Forelimb muscle (tissue), 1 donor: ENCODE data around the gene GPR108. TPM values are rescaled to one million over a fixed set of nuclear protein-coding genes. Genes with fewer than 3 reads are reported as not detected.
"Not testable (repeated sequence)": the region's sequence is repeated elsewhere in the genome, so short reads cannot be mapped to it uniquely, and the experiment has no call there.

Source experiments
- DNase-seq: peaks from one replicate; pipeline ENCODE4 v3.0.0-alpha.2; 2013; ENCODE audit warnings: low read depth
- polyA plus RNA-seq: library from polyadenylated mRNA; unstranded; fragments of 120-200 nt; gene quantifications from one replicate; pipeline ENCODE4 v1.2.1, GENCODE V29; 2013; ENCODE audit not compliant: insufficient read length

The GPR108 gene
- polyA plus RNA-seq, 1 donor: 28.3 TPM

DNA sequence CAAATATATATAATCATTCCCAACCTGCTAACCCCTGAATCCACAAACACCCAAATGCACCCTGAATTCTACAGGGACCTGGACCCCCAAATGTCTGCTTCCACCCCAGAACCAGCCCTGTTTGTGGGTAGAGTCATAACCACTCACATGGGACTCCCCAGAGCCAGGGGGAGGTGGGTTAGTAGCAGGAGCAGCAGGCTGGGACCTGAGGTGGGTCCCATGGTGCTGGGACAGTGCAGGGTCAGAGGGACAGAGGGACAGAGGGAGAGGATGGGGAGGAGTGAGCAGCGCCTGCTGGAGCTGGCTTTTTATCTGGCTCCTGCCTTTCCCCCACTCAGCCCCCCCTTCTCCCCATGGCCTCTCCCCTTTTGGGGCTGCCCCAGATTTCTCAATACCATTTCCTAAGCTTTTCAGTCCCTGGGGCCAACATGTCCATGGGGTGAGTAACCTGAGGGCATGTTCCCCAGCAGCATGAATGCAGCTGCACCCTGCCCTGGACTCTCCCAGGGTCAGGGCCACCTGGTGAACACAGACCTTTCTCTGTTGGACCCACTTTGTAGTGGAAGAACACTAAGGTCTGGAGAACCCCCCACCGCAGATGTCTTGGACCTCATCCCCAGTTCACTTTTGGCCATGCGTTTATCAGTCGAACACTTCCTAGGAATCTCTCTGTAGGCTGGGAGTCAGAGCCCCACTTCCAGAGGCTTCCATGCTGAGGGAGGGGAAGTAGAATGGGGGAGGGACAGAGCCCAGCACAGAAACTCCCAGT lies 16.8 kb downstream of the GPR108 start, which contains the start of gene C3:
TSS of gene C3 (minus strand) at position 282 of the 769 bp plus-strand sequence. CDS start at position 221, 61 bp downstream.
- DNase-seq: no peak

DNA sequence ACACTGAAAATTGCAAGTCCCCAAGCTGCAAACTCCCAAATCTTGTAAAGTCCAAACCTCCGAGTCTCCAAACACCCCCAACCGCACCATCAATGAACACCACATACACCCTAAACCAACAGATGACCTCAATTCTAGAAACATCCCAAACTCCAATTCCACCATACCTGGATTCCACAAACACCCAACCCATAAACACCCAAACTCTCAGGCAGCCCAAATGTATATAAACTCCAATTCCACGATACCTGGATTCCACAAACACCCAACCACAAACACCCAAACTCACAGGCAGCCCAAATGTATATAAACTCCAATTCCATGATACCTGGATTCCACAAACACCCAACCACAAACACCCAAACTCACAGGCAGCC lies 17.4 kb downstream of the GPR108 start:
- no peak for DNase-seq

DNA sequence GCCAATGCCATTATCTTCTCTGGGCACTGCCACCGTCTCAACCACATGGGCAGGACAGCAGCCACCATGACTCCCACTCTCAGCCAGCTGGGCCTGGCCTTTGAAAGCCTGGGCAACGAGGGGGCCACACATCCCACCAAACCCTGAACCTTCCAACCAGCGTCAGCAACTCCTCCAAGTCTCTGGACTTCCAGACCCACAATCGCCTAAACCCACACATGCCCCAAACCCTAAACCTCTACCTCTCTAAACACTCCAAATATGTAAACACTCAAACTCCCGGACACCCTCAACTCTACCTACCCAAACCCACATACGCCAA lies 17.9 kb downstream of the GPR108 start:
- no peak for DNase-seq

DNA sequence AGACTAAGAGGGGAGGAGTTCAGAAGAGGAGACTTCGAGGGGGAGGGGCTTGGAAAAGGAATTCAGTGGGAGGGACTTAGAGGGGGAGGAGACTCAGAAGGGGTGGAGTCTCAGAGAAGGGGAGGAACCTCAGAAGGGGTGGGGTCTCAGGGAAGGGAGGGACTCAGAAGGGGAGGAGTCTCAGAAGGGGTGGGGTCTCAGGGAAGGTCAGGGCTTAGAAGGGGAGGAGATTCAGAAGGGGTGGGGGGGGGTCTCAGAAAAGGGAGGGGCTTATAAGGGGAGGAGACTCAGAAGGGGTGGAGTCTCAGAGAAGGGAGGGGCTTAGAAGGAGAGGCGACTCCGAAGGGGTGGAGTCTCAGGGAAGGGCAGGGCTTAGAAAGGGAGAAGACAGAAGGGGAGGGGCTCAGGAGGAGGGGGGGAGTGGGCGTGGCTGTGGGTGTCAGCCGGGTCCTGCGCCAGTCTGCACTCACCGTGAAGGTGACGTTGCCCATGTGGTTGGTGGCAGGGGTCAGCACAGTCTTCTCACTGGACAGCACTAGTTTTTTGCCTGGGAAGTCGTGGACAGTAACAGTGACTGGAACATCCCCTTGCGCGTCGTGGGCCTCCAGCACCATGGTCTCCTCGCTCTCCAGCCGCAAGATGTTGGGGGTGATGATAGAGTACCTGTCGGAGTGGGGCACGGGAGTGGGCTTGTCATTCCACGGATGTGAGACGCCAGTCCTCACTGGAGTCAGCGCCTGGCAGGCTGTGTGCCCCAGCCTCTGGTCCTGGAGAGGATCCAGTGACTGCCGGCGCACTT lies 18.4 kb downstream of the GPR108 start:
- DNase-seq: no peak

DNA sequence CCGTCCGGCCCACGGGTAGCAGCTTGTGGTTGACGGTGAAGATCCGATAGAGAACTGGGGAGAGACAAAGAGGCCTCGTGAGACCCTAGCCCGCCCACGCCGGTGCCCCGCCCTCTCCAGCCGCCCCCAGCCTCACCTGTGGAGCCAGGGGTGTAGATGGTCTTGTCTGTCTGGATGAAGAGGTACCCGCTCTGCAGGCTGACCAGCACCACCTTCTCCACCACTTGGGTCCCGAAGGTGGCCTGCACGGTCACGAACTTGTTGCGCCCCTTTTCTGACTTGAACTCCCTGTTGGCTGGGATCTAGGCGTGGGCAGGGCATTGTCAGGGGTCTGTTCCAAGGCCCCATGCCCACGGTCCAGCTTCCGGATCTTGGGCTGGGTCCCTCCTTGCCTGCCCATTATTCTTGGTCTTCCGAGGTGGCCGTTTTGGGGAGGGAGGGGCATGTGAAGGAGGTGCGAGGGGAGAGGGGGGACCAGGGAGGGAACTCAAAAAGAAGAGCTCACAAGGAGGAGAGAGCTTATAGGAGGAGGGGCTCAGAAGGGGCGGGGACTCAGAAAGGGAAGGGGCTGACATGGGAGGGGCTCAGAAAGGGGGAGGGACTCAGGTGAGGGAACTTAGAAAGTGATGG lies 19.2 kb downstream of the GPR108 start:
- no peak for DNase-seq

DNA sequence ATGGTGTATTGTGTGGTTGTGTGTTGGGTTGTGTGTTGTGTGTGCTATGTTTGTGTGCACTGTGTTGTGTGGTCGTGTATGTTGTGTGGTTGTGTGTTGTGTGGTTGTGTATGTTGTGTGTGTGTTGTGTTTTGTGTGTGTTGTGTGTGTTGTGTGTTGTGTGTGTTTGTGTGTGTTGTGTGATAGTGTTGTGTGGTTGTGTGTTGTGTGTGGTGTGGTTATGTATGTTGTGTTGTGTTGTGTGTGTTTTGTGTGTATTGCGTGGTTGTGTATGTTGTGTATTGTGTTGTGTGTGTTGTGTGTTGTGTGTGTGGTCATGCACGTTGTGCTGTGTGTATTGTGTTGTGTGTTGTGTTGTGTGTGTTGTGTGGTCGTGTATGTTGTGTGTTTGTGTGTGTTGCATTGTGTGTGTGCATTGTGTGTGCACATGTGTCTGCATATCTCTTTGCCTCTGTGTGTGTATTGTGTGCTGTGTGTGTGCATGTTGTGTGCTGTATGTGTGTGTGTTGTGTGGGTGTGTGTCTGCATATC lies 19.9 kb downstream of the GPR108 start:
- no peak for DNase-seq

DNA sequence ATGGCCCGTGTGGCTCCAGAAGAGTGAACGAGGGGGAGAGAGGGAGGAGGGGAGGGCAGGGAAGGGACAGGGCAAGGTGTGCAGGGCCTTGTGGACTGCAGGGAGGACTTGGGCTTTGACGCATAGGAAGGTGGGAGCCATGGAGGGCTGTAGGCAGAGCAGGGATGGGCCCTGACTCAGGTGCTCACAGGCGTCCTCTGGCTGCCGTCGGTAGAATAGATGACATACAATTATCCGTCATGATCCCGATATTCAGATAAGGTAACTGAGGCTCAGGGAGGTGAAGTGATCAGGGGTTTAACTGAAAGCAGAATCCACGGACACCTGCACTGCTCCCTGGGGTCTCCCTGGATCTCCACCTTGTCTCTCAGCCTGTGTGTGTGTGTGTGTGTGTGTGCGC lies 20.3 kb downstream of the GPR108 start:
- DNase-seq: no peak

DNA sequence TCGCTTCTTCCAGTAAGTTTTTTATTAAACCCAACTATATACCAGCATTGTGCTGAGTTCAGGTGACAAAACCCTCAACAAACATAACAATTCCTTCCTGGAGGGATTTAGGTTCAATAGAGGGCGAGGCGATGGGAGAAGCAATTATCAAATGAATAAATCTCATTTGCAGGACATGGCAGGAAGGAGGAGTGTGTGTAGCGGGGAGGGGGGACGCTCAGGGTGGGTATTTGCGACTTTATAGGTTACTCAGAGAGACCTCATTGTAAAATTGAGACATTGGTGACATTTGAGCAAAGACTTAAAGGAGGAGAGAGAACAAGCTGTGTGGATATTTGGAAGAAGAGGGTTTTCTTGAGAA lies 20.8 kb downstream of the GPR108 start:
- no peak for DNase-seq

DNA sequence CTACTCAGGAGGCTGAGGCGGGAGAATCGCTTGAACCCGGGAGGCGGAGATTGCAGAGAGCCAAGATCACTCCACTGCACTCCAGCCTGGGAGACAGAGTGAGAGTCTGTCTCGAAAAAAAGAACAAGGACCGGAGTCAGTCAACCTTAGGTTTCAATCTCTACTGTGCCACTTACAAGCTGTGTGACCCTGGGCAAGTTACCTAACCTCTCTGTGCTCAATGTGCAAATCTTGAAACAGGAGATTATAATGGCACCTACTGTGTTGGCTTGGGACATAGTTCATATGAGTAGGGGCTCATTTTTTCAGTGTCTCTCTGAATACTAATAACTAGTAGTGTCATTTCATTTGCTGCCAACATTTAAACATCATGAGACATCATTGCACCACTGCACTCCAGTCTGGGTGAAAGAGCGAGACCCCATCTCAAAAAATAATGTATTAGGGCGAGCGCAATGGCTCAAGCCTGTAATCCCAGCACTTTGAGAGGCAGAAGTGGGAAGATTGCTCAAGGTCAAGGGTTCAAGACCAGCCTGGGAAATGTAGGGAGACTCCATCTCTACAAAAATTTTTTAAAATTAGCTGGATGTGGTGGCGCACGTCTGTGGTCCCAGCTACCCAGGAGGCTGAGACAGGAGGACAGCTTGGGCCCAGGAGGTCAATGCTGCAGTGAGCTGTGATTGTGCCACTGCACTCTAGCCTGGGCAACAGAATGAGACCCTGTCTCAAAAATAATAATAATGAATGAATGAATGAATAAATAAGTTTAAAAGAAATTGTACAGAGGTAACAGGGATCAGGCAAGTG lies 22.4 kb downstream of the GPR108 start:
- no peak for DNase-seq

DNA sequence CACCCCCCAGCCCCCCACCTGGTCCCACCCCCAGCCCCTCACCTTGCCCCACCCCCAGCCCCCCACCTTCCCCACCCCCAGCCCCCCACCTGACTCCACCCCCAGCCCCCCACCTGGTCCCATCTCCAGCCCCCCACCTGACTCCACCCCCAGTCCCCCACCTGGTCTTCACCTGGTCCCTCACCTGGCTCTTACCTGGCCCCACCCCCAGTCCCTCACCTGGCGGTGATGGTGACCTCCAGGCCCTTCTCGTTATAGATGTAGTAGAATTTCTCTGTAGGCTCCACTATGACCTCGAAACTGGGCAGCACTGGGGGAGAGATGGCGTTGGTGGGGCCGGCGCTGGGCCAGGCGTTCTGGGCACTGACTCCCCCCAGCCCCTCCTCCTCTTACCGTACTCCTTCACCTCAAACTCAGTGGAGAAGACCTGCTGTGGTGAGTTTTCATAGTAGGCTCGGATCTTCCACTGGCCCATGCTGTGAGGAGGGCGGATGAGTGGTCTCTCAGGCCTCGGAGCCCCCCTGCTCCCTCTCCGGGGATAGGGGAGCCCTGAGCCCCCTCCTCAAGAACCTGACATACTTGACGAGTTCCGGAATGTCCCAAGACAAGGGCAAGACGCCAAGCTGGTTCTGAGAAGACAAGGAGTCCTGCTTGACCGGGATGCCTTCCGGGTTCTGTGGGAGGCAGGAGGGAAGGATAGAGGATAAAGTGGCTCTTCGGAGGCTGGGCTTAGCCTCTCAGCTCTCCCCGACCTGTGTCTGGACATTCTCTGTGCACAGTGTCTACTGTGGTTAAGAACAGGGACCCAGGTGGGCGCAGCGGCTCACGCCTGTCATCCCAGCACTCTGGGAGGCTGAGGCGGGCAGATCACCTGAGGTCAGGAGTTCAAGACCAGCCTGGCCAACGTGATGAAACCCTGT lies 23.3 kb downstream of the GPR108 start:
- no peak for DNase-seq

DNA sequence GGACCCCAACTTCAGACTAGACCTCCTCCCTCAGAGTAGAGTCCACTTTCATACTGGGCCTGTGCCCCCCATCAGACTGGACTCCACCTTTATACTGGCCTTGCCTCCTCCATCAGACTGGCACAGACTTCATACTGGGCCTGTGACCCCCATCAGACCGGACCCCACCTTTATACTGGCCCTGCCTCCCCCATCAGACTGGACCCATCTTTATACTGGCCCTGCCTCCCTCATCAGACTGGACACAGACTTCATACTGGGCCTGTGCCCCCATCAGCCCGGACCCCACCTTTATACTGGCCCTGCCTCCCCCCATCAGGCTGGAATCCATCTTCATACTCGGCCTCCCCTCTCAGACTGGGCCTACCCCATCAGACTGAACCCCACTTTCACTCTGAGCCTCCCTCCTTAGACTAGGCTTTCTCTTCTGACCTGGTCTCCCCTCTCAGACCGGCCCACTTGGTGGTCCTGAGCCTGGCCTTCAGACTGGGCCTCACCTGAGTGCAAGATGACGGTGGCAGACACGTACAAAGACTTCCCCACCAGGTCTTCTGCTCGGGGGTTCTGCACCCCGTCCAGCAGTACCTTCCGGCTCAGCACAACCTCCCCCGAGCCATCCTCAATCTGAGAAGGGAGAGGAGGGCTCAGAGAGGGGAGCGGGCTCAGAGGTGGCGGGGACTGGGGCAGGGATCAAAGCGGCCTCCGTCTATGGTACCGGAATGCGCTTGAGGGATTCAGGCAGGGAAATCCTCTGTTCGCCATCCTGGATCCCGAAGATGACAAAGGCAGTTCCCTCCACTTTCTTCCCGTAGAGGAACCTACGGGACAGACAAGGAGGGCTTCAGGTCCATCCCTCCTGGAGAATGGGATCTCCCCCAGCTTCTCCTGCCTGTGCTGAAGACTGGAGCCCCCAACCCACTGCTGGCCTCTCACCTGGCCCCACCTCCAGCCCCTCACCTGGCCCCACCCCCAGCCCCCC lies 24.4 kb downstream of the GPR108 start:
- DNase-seq: no peak

DNA sequence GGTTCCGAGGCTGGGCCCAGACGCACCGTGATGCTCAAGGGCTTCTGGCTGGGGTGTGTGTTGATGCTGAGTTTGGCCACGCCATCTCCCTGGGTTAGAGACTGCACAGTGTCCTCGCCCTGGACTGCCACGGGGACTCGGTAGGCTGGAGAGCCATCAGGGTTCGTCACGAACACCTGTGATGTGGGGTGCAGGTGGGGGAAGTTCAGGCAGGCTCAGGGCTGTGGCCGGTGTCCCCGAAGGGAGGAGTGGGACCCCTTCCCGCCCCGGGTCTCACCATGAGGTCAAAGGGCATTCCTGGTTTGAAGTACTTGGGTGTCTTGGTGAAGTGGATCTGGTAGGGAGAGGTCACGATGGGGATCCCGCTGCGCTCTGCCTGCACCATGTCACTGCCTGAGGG lies 25.1 kb downstream of the GPR108 start:
- no peak for DNase-seq

DNA sequence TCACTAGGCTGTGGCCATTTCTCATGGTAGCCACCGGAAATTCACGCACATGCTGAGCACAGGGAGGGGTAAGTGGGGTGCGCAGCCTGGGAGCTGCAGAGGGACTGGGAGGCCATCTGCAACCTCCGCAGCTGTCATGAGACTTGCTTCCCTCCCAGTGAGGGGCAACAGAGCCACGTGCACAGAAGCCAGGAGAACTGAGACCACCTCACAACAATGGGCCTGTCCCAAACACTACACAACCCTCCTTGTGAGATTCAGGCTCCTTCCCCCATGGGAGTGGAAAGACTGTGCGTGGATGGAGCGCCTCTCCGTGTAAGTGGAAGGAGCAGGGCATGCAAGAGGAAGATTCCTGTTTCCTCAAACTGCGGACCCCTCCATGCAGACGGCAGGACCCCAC lies 25.8 kb downstream of the GPR108 start:
- no peak for DNase-seq

DNA sequence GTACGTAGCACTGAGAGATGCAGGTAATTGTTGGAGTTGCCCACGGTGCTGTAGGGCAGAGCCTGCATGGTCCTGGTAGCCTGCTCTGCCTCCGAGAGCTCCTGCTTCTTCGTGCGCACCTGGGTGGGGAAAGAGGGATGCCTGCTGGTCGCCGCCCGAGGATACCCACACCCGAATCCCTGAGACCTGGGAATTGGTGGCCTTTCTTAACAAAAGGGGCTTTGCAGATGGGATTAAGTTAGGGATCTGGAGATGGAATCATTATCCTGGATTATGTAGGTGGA lies 26.4 kb downstream of the GPR108 start:
- no peak for DNase-seq

DNA sequence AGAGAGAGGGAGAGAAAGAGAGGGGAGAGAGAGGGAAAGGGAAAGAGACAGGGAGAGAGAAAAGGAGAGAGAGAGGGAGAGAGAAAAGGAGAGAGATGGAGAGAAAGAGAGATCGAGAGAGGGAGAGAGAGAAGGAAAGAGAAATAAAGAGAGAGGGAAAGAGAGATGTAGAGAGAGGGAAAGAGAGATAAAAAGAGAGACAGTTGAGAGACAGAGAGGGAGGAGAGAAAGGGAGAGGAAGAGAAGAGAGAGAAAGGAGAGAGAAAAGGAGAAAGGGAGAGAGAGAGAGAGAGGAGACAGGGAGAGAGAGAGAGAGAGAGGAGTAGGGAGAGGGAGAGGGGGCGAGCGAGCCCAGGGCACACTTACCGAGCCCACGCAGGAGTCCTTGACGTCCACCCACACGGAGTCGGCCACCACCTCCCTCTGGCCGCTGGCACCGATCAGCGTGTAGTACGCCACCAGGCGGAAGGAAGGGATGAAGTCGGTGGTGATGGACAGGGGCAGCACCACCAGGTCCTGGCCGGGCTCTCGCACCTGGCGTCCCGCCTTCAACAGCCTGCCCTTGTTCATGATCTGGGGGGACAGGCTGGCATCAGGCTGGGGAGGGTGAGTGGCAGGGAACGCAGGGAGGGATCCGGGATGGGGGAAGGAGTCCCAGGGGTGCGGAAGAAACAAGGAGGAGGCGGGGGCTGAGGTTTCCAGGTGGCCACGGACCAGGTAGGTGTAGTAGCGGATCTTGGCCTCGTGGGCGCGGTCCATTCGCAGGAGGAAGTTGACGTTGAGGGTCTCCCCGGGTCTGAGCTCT lies 26.9 kb downstream of the GPR108 start:
- no peak for DNase-seq

DNA sequence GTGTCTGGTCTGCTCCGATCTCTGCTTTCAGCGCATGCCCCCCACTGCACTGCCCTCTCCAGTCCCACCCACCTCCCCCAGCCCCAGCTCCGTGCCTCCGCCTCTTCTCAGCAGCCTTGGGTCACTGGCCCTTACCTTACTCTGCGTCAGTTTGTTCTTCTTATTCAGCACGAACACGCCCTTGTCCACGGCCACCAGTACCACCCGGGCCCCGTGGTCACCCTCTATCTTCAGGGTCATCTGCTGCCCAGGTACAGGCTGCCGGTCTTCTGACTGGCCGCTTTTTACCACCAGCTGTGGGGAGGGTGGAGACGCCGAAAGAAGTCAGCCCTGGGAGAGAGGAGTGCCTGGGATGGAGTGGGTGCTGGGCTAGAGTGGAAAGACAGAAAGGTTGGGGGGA lies 27.8 kb downstream of the GPR108 start:
- DNase-seq: no peak

DNA sequence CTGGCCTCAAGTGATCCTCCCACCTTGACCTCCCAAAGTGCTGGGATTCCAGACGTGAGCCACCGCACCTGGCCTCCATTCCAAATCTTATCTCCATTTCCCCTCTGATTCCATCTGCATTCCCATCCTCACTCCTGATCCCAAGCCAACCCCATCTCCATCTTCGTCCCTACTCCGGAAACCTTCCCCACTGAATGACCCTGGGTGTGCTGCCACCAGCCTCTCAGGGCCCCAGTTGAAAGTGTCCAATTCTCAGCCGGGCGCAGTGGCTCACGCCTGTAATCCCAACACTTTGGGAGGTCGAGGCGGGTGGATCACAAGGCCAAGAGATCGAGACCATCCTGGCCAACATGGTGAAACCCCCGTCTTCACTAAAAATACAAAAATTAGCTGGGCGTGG lies 28.5 kb downstream of the GPR108 start:
- DNase-seq: not testable (repeated sequence)

DNA sequence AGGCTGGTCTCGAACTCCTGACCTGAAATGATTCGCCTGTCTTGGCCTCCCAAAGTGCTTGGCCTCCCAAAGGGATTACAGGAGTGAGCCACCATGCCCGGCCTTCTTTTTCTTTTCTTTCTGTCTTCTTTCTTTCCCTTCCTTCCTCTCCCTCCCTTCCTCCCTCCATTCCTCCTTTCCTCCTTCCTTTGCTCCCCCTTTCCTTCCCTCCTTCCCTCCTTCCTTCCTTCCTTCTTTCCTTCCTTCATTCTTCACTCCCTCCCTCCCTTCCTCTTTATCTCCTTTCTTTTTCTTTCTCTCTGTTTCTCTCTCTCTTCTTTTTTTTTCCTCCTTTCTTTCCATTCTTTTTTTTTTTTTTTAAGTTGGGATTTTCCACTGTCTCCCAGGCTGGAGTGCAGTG lies 29.0 kb downstream of the GPR108 start:
- DNase-seq: no peak

DNA sequence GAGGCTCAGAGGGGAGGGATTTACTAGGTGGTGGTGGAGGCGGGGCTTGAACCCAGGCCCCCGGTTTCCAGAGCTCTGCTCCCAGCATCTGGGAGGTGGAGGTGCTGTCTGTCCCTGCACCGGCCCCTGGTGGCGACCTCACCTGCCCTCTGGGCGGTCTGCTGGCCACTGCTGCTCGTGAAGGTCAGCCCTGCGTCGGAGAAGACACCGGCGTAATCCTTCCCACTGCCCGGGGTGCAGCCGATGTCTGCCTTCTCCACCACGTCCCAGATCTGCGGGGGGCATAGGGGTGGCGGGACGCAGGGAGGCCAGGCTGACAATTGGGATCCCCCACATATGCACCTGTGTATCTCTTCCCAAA lies 29.7 kb downstream of the GPR108 start:
- no peak for DNase-seq
